HUES64 (cell line): ENCODE results near the gene GRK1.

Experiments used
- H3K27ac ChIP-seq: 2 replicates; pipeline ENCODE4 v1.7.0; 2013; ENCODE audit warnings: low read depth, low read length, inconsistent platforms
- H3K27me3 ChIP-seq: 2 replicates; pipeline ENCODE4 v1.6.1; 2013; ENCODE audit warnings: mild to moderate bottlenecking, low read length; ENCODE audit not compliant: insufficient read depth
- H3K36me3 ChIP-seq: 2 replicates; pipeline ENCODE4 v1.6.1; 2013; ENCODE audit warnings: mild to moderate bottlenecking, low read length; ENCODE audit not compliant: insufficient read depth
- H3K4me1 ChIP-seq: 2 replicates; pipeline ENCODE4 v1.6.1; 2013; ENCODE audit warnings: mild to moderate bottlenecking, low read length, moderate library complexity; ENCODE audit not compliant: insufficient read depth
- H3K4me3 ChIP-seq: 2 replicates; pipeline ENCODE4 v1.5.1; 2013; ENCODE audit warnings: mild to moderate bottlenecking, low read length, moderate library complexity
- H3K9ac ChIP-seq: 2 replicates; pipeline ENCODE4 v1.6.1; 2013; ENCODE audit warnings: mild to moderate bottlenecking, low read depth, low read length
- H3K9me3 ChIP-seq: 2 replicates; pipeline ENCODE4 v1.6.1; 2013; ENCODE audit warnings: low read depth, low read length; ENCODE audit not compliant: insufficient read depth
- WGBS: fragments of 150-250, 120-280 bp; methylation state at CpG from one replicate; pipeline ENCODE4 v1.1.7; 2013; ENCODE audit warnings: missing lambda C conversion rate; 5-methylcytosine and 5-hydroxymethylcytosine counted together

The GRK1 gene

DNA sequence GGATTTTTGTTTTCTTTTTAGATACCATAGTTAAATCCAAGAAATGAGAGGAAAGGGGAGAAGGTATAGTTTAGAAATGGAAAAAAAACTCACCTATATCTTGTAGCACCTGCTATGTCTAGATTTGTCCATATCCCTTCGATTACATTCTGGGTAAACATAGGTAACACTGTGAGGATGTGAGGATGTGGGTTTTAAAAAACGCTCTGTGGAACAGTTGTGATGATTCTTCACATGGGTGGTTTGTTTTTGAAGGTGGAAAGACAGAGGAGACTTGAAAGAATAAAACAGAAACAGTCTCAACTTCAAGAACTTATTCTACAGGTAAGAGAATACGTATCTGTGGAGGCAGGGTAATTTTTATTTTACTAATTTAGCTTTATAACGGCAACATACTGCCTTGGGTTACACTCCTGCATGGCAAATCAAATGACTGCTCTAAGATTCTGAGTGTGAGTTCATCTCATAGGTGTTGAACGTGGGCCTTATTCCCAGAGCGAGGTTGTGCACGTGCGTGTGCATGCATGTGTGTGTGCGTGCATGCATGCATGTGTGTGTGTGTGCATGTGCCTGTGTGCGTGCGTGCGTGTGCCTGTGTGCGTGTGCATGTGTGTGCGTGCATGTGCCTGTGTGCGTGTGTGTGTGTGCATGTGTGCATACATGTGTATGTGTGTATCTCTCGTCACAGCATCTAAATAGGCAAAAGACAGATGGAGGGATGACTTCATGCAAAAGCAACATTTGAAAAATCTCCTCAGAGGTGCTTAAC, 32.6 kb upstream of the GRK1 start:
- peaks cover 92% of the 10 kb centered on the region for H3K36me3 ChIP-seq

DNA sequence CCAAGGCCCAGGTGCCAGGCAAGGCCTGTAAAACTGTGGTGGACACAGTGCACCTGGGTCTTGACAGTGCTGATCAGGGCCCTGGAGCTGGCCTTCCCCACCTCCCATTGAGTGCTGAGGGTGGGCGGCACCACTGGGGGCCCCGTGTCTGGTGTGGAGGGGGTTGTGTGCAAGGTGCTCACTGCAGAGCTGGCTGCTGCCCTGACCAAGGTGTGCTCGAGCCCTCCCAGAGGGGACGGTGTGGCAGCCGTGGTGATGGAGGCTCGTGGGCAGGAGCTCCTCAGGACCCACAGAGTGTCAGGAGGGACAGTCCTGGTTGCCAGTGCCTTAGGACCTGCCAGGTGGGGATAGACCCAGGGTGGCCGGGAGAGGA, 32.0 kb upstream of the GRK1 start:
- H3K36me3 ChIP-seq = peaks cover 95% of the 10 kb centered on the region
- no peak overlapping the region for H3K9ac ChIP-seq
- peaks cover 5% of the 10 kb centered on the region; the same call in 1 of the 2 replicates for H3K9me3 ChIP-seq
- no peaks in the 10 kb centered on the region for H3K27me3 ChIP-seq
- 97% methylated on average over 7 of the region's 7 CpGs for WGBS
- H3K27ac ChIP-seq = no peak overlapping the region
- H3K4me1 ChIP-seq = no peaks in the 10 kb centered on the region
- H3K4me3 ChIP-seq = no peak overlapping the region

More for the DNA sequence above, 32.6 kb upstream of the GRK1 start:
- WGBS = 96% methylated on average over 16 of the region's 16 CpGs
- Histone ChIP-seq H3K4me1 (no peaks in the 10 kb centered on the region), H3K9me3 (peaks cover 5% of the 10 kb centered on the region; the same call in 1 of the 2 replicates), H3K27ac (no peak overlapping the region), H3K4me3 (no peak overlapping the region), H3K27me3 (no peaks in the 10 kb centered on the region), H3K9ac (no peak overlapping the region)

DNA sequence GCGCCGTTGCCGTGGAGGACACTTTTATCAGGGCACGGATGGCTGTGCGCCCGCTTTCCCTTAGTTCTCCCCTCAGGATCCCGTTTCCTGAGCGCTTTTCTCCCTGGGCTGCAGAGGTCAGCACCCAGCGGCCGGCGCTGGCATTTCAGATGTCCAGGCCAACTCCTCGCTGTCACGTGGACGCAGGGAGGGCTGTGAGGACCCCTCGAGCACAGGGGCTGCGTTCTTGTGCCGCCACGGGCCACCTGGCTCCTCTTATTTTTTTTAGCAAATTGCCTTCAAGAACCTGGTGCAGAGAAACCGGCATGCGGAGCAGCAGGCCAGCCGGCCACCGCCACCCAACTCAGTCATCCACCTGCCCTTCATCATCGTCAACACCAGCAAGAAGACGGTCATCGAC, 31.3 kb upstream of the GRK1 start:
- H3K27ac ChIP-seq = no peak overlapping the region
- H3K4me3 ChIP-seq = no peak overlapping the region
- peaks cover 9% of the 10 kb centered on the region; the same call in 1 of the 2 replicates for H3K9me3 ChIP-seq
- no peaks in the 10 kb centered on the region for H3K4me1 ChIP-seq
- no peaks in the 10 kb centered on the region for H3K27me3 ChIP-seq
- H3K36me3 ChIP-seq = peaks cover 98% of the 10 kb centered on the region
- H3K9ac ChIP-seq = no peak overlapping the region
- 97% methylated on average over 25 of the region's 25 CpGs for WGBS

DNA sequence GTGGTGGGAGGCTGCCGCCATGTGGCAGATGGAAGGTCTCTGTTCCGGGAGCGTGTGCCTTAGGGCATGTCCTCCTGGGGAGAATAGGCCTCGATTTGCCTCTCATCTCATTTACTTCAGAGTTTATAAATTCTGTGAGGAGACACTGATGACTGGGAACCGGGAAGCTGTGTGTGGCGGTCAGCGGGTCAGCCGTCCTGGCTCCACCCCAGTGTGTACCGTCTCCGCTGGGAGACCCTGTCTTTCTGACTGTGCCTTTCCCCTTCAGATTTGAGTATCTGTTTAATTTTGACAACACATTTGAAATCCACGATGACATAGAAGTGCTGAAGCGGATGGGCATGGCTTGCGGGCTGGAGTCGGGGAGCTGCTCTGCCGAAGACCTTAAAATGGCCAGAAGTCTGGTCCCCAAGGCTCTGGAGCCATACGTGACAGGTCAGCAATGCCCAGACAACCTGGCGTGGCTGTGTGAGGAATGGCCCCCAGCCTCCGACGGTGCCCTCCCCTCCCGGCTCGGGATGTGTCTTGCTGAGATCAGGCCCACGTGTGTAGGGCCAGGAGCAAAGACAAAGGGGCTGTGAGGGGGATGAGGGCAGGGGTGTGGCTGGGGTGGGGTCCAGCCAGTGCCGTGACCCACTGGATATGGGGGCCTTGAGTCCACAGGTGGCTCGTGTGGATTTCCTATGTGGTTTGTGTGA, 30.6 kb upstream of the GRK1 start:
- H3K27me3 ChIP-seq = no peaks in the 10 kb centered on the region
- H3K36me3 ChIP-seq = peaks cover 98% of the 10 kb centered on the region
- 96% methylated on average over 24 of the region's 24 CpGs for WGBS
- H3K4me3 ChIP-seq = no peak overlapping the region
- no peak overlapping the region for H3K27ac ChIP-seq
- no peaks in the 10 kb centered on the region for H3K4me1 ChIP-seq
- H3K9me3 ChIP-seq = peaks cover 11% of the 10 kb centered on the region
- H3K9ac ChIP-seq = no peak overlapping the region

DNA sequence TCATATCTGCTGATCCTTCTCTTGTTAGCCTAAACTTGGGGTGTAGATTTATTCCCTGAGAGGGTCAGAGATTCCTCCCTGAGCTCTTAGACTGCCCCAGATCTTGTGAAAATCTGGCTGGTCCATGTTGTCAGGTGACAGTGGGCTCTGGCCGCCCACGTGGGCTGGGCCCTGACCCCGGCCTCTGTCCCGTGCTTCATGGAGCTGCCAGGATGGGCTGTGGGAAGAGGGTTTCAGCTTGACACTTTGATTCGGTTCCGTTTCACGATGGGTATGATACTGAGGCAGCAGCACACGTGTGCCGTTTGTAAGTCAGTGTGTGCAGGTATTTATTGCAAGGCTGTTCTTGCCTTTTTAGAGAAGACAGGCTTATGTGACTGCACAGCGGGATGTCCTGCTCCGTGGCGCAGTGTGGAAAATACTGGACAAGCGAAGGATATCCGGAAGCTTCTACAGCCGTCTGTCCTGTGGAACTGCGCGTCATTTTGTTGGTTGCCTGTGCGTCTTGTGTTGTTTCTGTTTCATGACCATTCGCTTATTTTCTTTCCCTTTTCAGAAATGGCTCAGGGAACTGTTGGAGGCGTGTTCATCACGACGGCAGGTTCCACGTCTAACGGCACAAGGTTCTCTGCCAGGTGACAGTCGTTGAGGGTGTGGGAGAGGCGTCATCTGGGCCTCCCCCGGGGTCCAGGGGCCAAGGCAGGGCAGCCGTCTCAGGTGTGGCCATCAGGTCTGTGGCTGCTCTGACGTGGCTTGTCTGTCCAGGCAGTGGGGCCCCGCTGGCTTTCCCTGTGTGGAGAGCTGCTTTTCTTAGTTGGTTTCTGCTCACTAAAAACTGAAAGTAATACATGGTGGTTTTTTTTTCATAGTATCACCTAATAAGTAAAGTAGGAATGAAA, 29.5 kb upstream of the GRK1 start:
- Histone ChIP-seq H3K4me1 (no peaks in the 10 kb centered on the region), H3K4me3 (no peak overlapping the region), H3K9me3 (peaks cover 22% of the 10 kb centered on the region), H3K36me3 (peaks cover 99% of the 10 kb centered on the region), H3K27me3 (no peaks in the 10 kb centered on the region), H3K27ac (no peak overlapping the region), H3K9ac (no peak overlapping the region)
- WGBS = 94% methylated on average over 30 of the region's 30 CpGs

DNA sequence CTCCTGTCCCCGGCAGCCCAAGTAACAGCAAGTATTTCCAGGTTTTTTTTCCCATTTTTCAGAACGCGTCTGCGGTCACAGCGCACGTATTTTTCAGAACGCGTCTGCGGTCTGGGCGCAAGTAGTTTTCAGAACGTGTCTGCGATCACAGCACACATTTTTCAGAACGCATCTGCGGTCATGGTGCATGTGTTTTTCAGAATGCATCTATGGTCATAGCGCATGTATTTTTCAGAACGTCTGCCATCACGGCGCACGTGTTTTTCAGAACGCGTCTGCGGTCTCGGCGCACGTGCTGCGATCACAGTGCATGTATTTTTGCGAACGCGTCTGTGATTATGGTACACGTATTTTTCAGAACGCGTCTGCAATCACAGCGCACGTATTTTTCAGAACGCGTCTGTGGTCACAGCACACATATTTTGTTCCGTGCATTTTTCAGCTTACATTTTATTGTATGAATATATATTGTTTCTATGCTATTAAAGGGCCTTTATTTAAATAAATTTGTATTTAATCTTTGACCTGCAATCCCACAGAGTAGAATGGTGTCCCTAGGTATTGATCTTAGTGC, 28.8 kb upstream of the GRK1 start:
- H3K4me3 ChIP-seq = no peak overlapping the region
- no peak overlapping the region for H3K9ac ChIP-seq
- WGBS = 97% methylated on average over 37 of the region's 37 CpGs
- H3K36me3 ChIP-seq = peaks cover 94% of the 10 kb centered on the region
- no peak overlapping the region for H3K27ac ChIP-seq
- no peaks in the 10 kb centered on the region for H3K4me1 ChIP-seq
- no peaks in the 10 kb centered on the region for H3K27me3 ChIP-seq
- peaks cover 30% of the 10 kb centered on the region for H3K9me3 ChIP-seq

DNA sequence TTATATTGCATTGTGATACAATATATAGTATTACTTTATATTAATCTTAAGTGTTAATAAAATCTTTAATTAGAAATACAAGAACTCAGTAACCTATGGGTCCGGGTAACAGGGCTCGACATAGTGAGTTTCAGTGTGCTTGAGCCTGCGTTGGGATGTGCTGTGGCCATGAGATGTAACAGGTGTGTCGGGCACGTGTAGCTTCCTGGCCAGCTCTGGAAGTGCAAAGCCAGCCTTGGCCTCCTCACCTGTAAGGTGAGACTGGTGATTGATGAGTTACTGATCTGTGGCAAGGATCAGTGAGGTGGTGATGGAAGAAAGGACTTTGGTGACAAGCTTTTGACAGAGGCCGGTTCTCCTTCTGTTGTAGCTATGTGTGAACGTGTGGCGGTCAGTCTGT, 28.2 kb upstream of the GRK1 start:
- Histone ChIP-seq H3K4me3 (no peak overlapping the region), H3K36me3 (peaks cover 89% of the 10 kb centered on the region), H3K27me3 (no peaks in the 10 kb centered on the region), H3K9ac (no peak overlapping the region), H3K4me1 (no peaks in the 10 kb centered on the region), H3K9me3 (peaks cover 35% of the 10 kb centered on the region), H3K27ac (no peak overlapping the region)
- 95% methylated on average over 8 of the region's 8 CpGs for WGBS

DNA sequence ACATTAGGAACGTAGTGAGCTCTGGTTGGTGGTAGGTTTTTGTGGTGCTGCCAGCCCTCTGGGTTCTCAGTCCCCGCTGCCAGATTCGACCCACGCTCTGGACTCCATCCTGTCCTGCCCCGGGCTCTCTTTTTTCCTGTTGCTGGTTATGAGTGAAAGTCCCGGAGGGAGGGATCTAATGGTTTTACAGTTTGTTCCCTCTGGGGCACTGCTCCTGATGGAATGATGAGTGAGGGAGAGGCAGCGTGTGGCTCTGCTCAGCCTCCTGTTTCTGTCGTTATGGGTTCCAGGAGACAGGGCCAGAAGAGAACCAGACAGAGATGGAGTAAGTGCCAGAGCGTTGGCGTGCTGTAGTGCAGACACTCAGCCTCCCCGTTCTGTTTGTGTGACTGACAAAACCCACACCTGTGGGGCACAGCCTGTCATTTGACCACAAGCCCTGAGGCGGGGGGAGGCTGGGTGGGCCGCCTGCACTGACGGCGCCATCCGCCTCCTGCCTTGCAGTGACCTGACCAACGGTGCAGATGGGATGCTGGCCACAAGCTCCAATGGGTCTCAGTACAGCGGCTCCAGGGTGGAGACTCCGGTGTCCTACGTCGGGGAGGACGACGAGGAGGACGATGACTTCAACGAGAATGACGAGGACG, 27.3 kb upstream of the GRK1 start:
- Histone ChIP-seq H3K9ac (no peak overlapping the region), H3K4me3 (no peak overlapping the region), H3K4me1 (no peaks in the 10 kb centered on the region), H3K27ac (no peak overlapping the region), H3K27me3 (no peaks in the 10 kb centered on the region), H3K36me3 (peaks cover 80% of the 10 kb centered on the region), H3K9me3 (peaks cover 43% of the 10 kb centered on the region)
- WGBS = 96% methylated on average over 27 of the region's 27 CpGs

DNA sequence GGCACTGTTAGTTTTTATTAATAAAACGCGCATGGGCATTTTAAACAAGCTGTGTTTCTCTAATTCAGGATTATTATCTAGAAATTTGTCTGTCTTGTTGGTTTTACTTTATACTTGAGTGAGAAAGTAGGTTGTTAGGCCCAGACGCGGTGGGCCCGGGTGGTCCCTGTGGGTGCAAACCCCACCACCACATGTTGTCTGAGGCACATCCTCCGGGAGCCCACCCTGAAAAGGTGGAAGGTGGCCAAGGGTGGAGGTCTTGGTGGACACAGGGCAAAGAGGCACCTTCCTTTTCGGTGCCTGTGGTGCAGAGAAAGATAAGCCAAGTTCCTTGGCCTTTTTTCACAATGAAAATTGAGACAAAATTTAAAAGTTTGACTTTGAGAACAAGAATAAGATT, 25.6 kb upstream of the GRK1 start:
- 88% methylated on average over 7 of the region's 7 CpGs for WGBS
- H3K27me3 ChIP-seq = no peaks in the 10 kb centered on the region
- peaks cover 53% of the 10 kb centered on the region for H3K9me3 ChIP-seq
- peaks cover 63% of the 10 kb centered on the region for H3K36me3 ChIP-seq
- H3K4me3 ChIP-seq = no peak overlapping the region
- H3K9ac ChIP-seq = no peak overlapping the region
- H3K27ac ChIP-seq = no peak overlapping the region
- no peaks in the 10 kb centered on the region for H3K4me1 ChIP-seq

DNA sequence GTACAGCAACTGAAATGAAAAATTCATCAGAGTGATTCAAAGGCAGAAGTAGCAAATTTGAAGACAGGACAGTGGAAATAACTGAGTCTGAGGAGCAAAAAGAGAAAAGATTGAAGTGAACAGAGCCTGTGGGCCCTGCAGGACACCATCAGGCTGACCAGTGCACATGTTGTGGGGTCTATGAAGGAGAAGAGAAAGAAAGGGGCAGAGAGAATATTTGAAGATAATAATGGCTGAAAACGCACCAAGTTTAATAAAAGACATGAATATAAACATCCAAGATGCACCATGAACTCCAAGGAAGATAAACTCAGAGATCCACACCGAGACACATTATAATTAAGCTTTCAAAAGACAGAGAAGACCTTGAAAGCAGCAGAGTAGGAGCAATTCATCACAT, 24.5 kb upstream of the GRK1 start:
- Histone ChIP-seq H3K9ac (no peak overlapping the region), H3K27ac (no peak overlapping the region), H3K36me3 (peaks cover 51% of the 10 kb centered on the region), H3K4me1 (no peaks in the 10 kb centered on the region), H3K9me3 (peaks cover 53% of the 10 kb centered on the region), H3K27me3 (no peaks in the 10 kb centered on the region), H3K4me3 (no peak overlapping the region)
- 96% methylated on average over 2 of the region's 2 CpGs for WGBS
